Ovary (tissue), 3 donors: ENCODE measurements around the gene ANKRD29.

Experiments
- CTCF ChIP-seq, 3 donors: fragments of 450-650 bp in 2 of 3; fragments of 200-600 bp in 1 of 3; IDR thresholded peaks; one replicate each; pipeline versions ENCODE4 v1.5.1 to v1.8.0; 2016 to 2022; ENCODE audit warnings: antibody characterized with exemption in 3 of 3, mild to moderate bottlenecking in 1 of 3
- EP300 ChIP-seq: sonication (generic); formaldehyde crosslinking; IDR thresholded peaks from one replicate; pipeline ENCODE4 v1.6.1; 2017; ENCODE audit warnings: antibody characterized with exemption
- donor health status: DM: no; HTN: no; CAD: no.

GRCh38 chr18:23609390-23610023 is 53.2 kb downstream of the ANKRD29 start:
- no peak for TF ChIP-seq CTCF (IDR thresholded peaks at IDR 0.05)
- TF ChIP-seq EP300 = no peak
